Hematopoietic multipotent progenitor cell treated with erythropoietin and hydrocortisone succinate and interleukin-3 and kit ligand, for 15 days (in vitro differentiated cells): ENCODE results near the gene FOXD3.

Source experiments
- DNase-seq: peaks from one replicate; pipeline ENCODE4 v3.0.0-alpha.2; 2015; ENCODE audit warnings: low spot score

The FOXD3 gene

GRCh38 chr1:63322114-63322943, at the start of gene FOXD3:
Gene FOXD3 (plus strand): TSS chr1:63322567. CDS start chr1:63323059, 492 bp downstream.
- peak; percentile 32 for DNase-seq

- no peak for DNase-seq
These were observed 49.6 kb upstream of the FOXD3 start for GRCh38 chr1:63272811-63273210.

GRCh38 chr1:63274371-63274770, 48.0 kb upstream of the FOXD3 start:
- no peak for DNase-seq

- no peak for DNase-seq
These were observed 47.4 kb upstream of the FOXD3 start for GRCh38 chr1:63274979-63275378.

GRCh38 chr1:63276624-63277023, 45.7 kb upstream of the FOXD3 start:
- DNase-seq: no peak

- no peak for DNase-seq
These were observed 44.9 kb upstream of the FOXD3 start for GRCh38 chr1:63277195-63278192.

- no peak for DNase-seq
These were observed 40.6 kb upstream of the FOXD3 start for GRCh38 chr1:63281753-63282152.

GRCh38 chr1:63289135-63289534, 33.2 kb upstream of the FOXD3 start:
- no peak for DNase-seq

GRCh38 chr1:63294803-63295594, 27.4 kb upstream of the FOXD3 start:
- no peak for DNase-seq

GRCh38 chr1:63304410-63304809, 18.0 kb upstream of the FOXD3 start:
- no peak for DNase-seq

- no peak for DNase-seq
These were observed 17.3 kb upstream of the FOXD3 start for GRCh38 chr1:63305043-63305442.

GRCh38 chr1:63307196-63307794, 15.1 kb upstream of the FOXD3 start:
- DNase-seq: no peak

GRCh38 chr1:63316598-63316983, 5.8 kb upstream of the FOXD3 start:
- no peak for DNase-seq

- DNase-seq: peak; percentile 50
These were observed 5.2 kb upstream of the FOXD3 start for GRCh38 chr1:63316984-63317816.

GRCh38 chr1:63317817-63318152, 4.6 kb upstream of the FOXD3 start:
- no peak for DNase-seq

- DNase-seq: no peak
These were observed 4.0 kb upstream of the FOXD3 start for GRCh38 chr1:63318201-63318979.

GRCh38 chr1:63319046-63320021, 3.0 kb upstream of the FOXD3 start:
- no peak for DNase-seq

- DNase-seq: no peak
These were observed 2.2 kb upstream of the FOXD3 start for GRCh38 chr1:63320022-63320721.
